GM19328 (cell line): ENCODE data around the gene CHRM5.

Experiments
- ATAC-seq: cut with Tn5 transposase; IDR thresholded peaks from one replicate; pipeline ENCODE4 v1.9.1; 2021; ENCODE audit warnings: mild to moderate bottlenecking, moderate library complexity; ENCODE audit not compliant: unreplicated experiment

CHRM5 gene

DNA sequence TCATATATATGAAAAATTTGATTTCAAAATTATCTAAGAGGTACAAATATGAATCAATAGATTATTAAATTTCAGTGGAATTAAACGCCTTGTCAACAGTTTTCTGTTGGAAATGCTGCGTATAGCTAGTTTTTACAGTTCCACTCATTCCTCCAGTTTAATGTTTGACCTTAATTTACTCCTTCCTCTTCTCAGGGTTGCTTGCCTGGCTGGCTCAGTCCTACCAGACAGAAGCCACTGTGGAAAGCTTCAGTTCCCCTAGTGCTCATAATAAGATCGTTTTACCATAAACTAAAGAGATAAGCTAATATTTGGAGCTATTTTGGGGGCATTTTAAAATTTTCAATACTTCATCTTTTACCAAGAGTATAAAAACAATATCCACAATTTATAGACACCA lies 110.6 kb downstream of the CHRM5 start:
- ATAC-seq = no peak

DNA sequence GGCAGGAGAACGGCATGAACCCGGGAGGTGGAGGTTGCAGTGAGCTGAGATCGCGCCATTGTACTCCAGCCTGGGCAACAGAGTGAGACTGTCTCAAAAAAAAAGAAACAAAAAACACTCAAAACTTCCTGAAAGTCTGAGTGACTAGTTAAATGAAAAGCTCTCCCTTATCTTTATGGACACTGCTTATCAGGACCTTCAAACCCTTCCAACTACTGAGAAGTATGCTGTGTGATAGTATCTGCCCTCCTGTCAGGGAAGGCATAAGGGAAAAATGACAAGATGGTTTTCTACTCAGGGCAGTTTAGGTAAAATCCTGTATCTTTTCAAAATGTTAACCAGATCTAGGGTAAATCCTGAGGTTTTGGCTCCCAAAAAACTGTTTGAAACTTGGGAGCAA lies 111.6 kb downstream of the CHRM5 start:
- no peak for ATAC-seq

DNA sequence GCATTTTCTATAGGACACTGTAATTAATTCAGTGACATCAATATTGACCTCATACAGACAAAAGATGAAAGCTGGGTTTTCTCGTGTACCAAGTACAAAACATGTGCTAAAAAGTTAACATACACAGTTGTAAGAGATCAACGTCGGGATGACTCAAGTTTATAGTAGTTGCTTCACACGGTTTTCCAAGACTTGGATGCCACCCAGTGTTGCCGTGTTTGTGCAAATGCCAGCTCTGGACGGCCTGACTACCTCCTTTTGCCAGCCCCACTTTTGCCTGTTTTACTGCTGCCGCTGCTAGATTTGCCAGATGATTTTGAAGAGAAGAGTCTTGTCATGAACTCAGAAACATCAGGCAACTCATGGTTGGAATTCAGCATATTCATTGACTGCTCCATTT lies 115.8 kb downstream of the CHRM5 start:
- no peak for ATAC-seq

DNA sequence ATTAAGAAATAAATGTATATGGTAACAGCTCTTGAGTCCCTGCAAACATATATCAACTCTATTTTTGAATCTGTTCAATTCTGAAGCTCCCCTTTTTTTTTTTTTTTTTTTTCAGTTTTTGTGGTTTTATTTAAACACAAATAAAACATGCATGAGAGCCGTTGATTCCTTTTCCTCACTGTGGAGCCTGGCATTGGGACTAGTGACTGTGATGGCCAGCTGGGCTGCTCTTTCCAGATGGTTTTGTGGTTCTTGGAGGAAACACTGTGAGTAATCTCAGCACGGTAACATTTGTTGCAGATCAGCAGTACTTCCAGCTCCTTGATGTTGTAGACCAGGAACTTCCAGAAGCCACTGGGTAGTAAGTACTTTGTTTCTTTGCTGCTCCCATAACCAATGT lies 117.4 kb downstream of the CHRM5 start:
- no peak for ATAC-seq

DNA sequence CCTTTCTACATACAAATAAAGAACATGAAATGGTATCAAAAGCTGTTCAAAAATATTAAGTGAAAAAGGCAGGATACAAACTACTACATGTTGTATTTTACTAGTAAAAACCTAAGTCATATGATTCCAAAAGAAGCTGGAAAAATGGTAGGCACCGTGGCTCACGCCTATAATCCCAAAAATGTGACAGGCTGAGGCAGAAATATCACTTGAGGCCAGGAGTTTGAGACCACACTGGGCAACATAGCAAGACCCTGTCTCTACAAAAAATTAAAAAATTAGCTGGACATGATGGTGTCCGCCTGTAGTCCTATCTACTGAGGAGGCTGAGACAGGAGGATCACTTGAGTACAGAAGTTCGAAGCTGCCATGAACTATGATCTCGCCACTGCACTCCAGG lies 131.6 kb downstream of the CHRM5 start:
- ATAC-seq = no peak

DNA sequence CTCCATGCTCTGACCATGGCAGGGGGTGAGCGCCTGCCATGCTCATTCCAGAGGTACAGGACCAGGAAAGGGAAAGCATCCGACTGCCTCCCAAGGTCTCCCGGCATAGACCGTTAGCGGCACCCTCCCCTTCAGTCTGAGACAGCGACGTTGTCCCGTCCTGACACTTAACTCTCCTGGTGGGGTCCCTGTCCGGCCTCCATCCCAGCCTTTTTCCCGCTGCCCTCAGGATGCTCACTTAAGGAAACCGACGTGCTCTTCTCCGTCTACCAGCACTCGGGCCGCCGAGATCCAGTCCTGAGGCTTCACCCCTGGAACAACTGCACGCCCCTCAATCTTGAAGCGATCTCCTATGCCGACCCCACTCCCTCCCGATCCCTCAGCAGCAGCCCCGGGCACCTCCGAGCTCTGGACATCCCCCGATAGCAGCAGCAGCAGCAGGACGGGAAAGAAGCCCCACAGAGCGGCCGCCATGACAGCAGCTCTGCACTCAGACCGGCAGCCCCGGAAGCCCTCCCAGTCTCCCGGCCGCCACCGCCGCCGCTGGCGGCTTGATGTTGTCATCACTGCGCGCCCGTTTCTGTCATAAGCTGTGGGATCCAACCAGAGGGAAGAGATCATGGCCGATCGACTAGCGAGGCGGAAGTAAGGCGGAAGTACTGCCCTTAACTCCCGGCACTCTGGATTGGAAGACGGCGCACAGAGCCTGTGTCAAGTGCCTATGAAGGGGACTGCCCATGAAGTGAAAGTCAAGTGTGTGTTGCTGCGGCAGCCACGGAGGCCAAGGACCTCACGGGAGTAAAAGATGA lies 133.3 kb downstream of the CHRM5 start, which contains the start of the genes EMC7 and PGBD4:
Gene EMC7, minus strand, starts transcription at position 497 of the 809 bp plus-strand sequence. Its CDS starts 23 bp downstream, at position 474.
Gene PGBD4, plus strand, starts transcription at position 718 of the 809 bp plus-strand sequence. CDS start 449 bp downstream, outside the sequence.
- ATAC-seq = peak; percentile 98

DNA sequence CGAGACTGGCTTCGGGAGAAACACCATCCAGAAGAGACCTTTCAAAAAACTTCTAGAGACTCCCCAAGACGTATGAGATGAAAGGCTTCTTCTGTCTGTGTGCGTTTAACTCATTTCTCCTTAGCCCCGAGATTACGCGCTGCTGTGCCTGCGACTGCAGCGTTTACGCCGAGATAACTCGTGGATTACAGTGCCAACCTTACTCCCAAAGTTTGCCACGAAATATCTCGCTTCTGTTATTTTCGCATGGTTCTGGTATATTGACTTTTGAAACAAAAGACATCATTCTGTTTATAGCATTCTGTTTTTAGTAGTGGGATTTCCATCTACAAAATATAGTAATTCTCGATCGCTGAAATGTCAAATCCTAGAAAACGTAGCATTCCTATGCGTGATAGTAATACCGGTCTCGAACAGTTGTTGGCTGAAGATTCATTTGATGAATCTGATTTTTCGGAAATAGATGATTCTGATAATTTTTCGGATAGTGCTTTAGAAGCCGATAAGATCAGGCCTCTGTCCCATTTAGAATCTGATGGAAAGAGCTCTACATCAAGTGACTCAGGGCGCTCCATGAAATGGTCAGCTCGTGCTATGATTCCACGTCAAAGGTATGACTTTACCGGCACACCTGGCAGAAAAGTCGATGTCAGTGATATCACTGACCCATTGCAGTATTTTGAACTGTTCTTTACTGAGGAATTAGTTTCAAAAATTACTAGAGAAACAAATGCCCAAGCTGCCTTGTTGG lies 134.1 kb downstream of the CHRM5 start:
- no peak for ATAC-seq

DNA sequence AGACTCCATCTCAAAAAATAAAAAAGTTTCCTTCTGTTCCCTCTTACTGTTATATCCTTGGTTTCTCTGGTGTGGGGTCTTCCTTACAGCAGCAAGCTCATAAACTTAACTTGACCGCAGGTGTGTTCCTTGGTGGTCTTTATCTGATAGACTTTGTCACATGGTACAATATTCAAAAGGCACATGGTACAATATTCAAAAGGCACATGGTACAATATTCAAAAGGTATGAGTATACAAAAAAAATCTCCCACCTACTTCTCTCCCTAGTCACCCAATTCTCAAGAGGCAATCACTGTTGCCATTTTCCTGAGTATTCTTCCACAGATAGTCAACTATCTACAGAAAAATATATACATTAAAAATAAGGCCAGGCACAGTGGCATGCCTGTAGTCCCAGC lies 138.1 kb downstream of the CHRM5 start:
- ATAC-seq = no peak

DNA sequence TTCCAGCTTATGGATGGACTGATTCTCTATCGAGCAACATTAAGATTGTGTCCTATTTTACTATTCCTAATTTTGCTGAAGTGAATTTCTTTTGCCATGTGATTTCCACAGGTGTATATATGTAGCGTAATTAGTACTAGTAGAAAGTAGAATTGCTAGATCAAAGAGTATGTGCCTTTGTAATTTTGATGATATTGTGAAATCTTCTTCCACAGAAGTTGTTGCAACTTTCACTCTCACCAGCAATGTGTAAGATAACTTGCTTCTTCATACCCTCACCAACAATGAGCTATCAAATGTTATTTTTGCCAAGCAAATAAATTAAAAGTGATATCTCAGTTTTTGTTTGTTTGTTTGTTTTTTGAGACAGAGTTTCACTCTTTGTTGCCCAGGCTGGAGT lies 139.0 kb downstream of the CHRM5 start:
- ATAC-seq = no peak

DNA sequence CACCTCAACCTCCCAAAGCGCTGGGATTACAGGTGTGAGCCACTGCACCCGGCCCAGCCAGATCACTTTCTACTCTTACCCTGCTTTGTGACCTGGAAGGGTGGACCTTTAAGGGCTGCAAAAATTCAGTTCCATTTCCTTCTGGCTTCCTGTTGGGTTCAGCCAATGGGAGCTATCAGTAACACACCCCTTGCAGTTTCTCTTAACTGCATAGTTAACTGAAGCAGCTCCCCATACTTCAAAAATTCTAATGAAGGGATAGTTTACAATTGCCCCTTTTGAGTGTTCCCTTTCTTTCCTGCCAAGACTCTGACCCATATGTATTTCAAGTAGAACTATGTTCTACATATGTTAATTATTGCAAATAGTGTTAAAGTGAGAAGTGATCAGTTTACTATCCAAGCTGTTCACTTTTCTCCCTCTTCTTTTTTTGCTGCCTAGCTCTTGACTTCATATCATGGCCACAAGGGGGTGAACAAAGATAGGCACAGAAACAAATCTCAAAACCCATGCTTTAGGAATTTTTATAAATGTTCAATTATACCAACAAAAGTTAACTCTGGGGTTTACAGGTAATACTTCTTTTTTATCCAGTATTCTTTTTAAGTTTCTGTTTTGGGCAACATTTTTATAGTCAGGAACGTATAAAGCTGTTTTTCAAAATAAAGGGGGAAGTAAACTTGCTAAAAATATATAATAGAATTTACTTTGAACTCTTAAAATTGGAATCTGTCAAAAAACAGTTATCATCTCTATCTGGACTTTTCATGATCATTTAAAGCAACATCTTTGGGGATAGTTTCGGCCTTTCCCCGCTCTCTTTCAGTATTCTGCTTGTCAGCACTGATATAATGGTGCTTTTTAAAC lies 141.7 kb downstream of the CHRM5 start:
- ATAC-seq = no peak

DNA sequence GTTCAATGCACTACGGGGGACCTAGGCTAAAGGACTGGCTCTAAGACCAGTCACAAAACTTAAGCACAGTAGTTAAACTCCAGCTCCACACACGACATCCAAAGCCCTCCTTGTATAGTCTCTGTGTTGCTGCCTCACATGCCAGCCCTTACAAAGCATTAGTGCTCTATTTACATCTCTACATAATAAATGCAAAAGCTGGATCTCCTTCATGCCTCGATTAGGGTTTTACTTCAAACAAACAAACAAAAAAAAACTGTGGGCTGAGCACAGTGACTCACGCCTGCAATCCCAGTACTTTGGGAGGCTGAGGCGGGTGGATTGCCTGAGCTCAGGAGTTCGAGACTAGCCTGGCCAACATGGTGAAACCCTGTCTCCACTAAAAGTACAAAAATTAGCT lies 143.2 kb downstream of the CHRM5 start:
- no peak for ATAC-seq

DNA sequence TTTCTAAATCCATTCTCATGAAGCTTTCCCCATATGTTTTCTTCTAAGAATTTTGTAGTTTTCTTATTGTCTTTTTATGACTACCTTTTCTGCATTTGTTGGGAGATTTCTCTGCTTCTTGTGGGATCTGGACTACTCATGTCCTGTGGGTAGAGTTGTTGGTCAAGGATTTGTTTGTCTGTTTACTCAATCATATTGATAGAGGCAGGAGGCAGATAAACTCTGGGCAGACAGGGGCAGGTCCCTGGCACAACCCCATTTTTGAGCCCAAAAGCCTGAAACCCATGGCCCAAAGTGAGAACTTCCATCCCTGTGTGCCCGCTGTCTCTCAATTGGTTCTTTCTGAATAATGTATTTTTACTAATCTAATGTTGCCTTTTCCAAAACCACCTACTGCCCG lies 145.9 kb downstream of the CHRM5 start:
- ATAC-seq = no peak

DNA sequence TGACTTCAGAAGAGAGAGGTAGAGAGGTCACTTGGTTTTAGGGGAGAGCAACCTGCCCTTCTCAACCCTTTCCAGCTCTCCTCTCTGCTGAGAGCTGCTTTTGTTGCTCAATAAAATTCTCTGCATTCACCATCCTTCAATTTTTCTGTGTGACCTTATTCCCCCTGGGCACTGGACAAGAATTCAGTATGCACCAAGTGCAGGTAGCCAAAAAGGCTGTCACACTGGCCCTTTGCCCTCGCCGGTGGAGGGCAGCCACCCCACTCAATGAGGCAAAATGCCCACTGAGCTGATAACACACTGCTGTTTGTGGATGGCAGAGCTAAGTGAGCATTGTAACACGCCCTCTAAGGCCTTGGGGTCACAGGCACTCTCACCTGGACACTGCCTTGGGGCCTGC lies 146.4 kb downstream of the CHRM5 start:
- ATAC-seq = no peak

DNA sequence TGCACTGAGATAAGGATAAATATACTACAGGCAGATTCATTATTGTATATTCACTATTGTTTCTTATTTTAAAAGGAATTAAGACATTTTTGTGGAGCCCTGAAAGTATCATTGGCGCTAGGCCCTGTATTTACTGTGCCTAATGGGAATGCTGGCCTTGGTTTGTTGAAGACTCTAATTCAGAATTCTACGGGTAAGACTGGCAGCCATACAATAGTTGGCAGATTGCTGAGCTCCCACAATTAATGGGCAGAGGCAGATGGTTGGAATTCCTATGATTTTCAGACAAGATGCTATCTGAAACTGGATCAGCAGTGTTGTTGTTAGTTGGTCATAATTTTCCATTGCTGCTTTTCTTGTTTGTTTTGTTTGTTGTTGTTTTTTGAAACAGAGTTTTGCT lies 148.3 kb downstream of the CHRM5 start:
- ATAC-seq = no peak
